H54 (cell line): Measurements from ENCODE around the gene SOX5.
"Not testable (repeated sequence)": the region's sequence is repeated elsewhere in the genome, so short reads cannot be mapped to it uniquely, and the experiment has no call there.

Experiments used
- DNase-seq: peaks from one replicate; pipeline ENCODE4 v3.0.0; 2011; ENCODE audit warnings: low spot score, mixed read lengths; ENCODE audit not compliant: insufficient read length
- FAIRE-seq: peaks from 3 replicates; lab custom pipeline; 2011; peaks lifted over from hg19 to GRCh38; lab: Jason Lieb, UNC
- POLR2A ChIP-seq: IDR thresholded peaks from 2 replicates; pipeline ENCODE4 v1.6.1; 2011; ENCODE audit warnings: low read depth, mild to moderate bottlenecking, low read length

The SOX5 gene

GRCh38 chr12:23847857-23848256 lies 101.6 kb downstream of the SOX5 start:
- no peak for FAIRE-seq
- DNase-seq, result no peak
- no peak for TF ChIP-seq POLR2A

- DNase-seq, result no peak
- FAIRE-seq, result no peak
- TF ChIP-seq POLR2A, result no peak
Observed at GRCh38 chr12:23843958-23844357, 105.5 kb downstream of the SOX5 start.

- FAIRE-seq (no peak), DNase-seq (no peak)
- TF ChIP-seq POLR2A, result no peak
Observed at GRCh38 chr12:23834076-23834475, 115.4 kb downstream of the SOX5 start.

- FAIRE-seq, result no peak
- DNase-seq, result no peak
- no peak for TF ChIP-seq POLR2A
Observed at GRCh38 chr12:23831739-23832138, 117.7 kb downstream of the SOX5 start.

DNA sequence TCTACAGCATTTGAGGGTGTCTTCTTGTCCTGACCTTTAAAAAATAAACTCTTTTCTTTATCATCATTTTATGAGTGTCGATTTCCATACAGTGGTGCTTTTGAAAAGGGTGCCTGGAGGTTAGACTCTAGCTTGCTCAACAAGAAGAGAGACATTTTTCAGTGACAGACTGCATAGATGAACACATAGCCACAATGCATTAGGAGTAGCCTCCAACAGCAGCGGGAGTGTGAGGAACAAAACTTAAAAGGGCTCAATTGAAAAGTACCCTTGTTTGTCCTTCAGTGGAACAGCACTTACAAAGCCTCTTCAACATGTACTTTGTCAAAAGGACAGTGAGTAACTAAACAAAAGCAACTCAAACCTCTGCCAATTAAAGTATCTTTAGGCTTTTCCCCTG lies 119.3 kb downstream of the SOX5 start:
- TF ChIP-seq POLR2A, result no peak
- DNase-seq (no peak), FAIRE-seq (no peak)

DNA sequence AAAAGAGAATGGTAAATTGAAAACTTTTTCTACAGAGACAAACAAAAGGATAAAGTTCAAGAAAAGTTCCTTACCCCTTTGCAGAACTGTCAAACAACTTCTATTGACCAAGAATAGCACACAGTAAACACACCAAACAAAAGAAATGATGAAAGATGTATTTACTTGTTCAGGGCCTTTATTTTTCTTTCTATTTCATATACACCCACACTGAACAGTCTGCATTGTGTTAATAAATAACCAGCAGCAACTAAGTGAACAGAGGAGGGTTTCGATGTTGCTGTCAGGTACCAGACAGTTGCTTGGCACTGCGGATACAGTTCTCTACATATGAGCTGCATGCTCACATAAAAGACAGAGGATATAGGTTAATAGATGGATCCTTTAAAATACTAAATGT lies 122.1 kb downstream of the SOX5 start:
- TF ChIP-seq POLR2A, result no peak
- DNase-seq, result no peak
- FAIRE-seq, result no peak

DNA sequence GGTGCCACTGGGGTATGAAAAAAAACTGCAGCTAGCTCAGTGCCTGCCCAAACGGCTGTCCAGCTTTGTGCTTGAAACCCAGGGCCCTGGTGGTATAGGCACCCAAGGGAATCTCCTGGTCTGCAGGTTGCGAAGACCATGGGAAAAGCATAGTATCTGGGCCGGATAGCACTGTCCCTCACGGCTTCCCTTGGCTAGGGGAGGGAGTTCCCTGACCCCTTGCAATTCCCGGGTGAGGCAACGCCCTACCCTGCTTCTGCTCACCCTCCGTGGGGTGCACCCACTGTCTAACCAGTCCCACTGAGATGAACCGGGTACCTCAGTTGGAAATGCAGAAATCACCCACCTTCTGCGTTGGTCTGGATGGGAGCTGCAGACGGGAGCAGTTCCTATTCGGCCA lies 124.3 kb downstream of the SOX5 start:
- not testable (repeated sequence) for DNase-seq, FAIRE-seq

- no peak for DNase-seq
- FAIRE-seq, result no peak
- TF ChIP-seq POLR2A, result no peak
Observed at GRCh38 chr12:23824358-23824757, 125.1 kb downstream of the SOX5 start.

- not testable (repeated sequence) for FAIRE-seq, DNase-seq
Observed at GRCh38 chr12:23822883-23823282, 126.6 kb downstream of the SOX5 start.

DNA sequence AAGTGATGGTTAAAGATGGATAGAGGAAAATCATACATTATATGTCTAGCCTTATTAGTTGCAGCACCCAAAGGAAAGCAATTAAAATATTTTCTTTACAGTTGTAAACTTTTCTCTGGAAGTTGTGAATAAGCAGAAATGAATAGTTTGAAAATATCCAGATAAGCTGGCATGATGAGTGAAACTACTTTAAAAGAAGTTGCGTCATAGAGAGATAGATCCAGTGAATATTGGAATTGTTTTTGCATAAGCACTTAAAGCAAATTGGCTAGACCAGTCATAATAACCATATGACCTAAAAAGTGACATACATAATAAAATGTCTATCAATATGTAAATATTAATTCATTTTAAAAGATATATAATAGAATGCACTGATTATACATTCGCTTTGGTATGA lies 132.1 kb downstream of the SOX5 start:
- FAIRE-seq, result no peak
- TF ChIP-seq POLR2A, result no peak
- DNase-seq, result no peak

GRCh38 chr12:23816394-23816851 lies 133.0 kb downstream of the SOX5 start:
- no peak for TF ChIP-seq POLR2A
- DNase-seq (no peak), FAIRE-seq (no peak)

DNA sequence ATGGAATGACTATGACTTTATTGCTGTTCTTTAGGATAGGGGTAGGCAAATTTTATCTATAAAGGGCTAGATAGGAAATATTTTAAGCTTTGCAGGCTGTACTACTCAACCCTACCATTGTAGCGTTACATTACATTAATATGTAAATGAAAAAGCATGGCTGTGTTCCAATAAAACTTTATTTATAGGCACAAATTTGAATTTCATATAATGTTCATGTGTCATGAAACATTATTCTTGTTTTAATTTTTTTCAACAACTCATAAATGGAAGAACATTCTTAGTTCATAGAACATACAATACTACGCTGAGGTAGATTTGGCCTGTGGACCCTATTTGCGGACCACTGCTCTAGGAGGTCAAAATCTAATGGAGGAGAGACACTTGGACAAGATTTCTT lies 133.7 kb downstream of the SOX5 start:
- FAIRE-seq (no peak), DNase-seq (no peak)
- TF ChIP-seq POLR2A, result no peak

- no peak for TF ChIP-seq POLR2A
- DNase-seq, result no peak
- no peak for FAIRE-seq
Observed at GRCh38 chr12:23813206-23813605, 136.3 kb downstream of the SOX5 start.

GRCh38 chr12:23810329-23810902 lies 139.1 kb downstream of the SOX5 start:
- FAIRE-seq, result no peak
- no peak for TF ChIP-seq POLR2A

GRCh38 chr12:23803540-23803939 lies 145.9 kb downstream of the SOX5 start:
- FAIRE-seq (no peak), DNase-seq (no peak)
- TF ChIP-seq POLR2A, result no peak

More at GRCh38 chr12:23810329-23810902, 139.1 kb downstream of the SOX5 start:
- DNase-seq, result no peak
